HG02943 (cell line): ENCODE data around the gene PIWIL4.

Source experiments
- ATAC-seq: cut with Tn5 transposase; IDR thresholded peaks from one replicate; pipeline ENCODE4 v1.9.1; 2021; ENCODE audit warnings: mild to moderate bottlenecking, low read depth, moderate library complexity; ENCODE audit not compliant: unreplicated experiment

PIWIL4 gene

GRCh38 chr11:94658386-94658785 is 91.2 kb downstream of the PIWIL4 start:
- ATAC-seq, result no peak

GRCh38 chr11:94658888-94659287 is 91.7 kb downstream of the PIWIL4 start:
- ATAC-seq, result no peak

GRCh38 chr11:94661444-94661843 is 94.3 kb downstream of the PIWIL4 start:
- ATAC-seq, result no peak

- no peak for ATAC-seq
Observed at GRCh38 chr11:94662065-94662779, 95.1 kb downstream of the PIWIL4 start.

- no peak for ATAC-seq
Observed at GRCh38 chr11:94662846-94663390, 95.8 kb downstream of the PIWIL4 start.

- ATAC-seq, result no peak
Observed at GRCh38 chr11:94664346-94664745, 97.2 kb downstream of the PIWIL4 start.

- no peak for ATAC-seq
Observed at GRCh38 chr11:94665116-94665659, 98.0 kb downstream of the PIWIL4 start.

- ATAC-seq, result no peak
Observed at GRCh38 chr11:94666792-94667721, 99.9 kb downstream of the PIWIL4 start.

- ATAC-seq, result no peak
Observed at GRCh38 chr11:94668212-94668793, 101.1 kb downstream of the PIWIL4 start.

GRCh38 chr11:94669023-94669422 is 101.9 kb downstream of the PIWIL4 start:
- no peak for ATAC-seq
